OCI-LY7 (cell line): ENCODE data around the gene PCLAF. TPM values are rescaled to one million over a fixed set of nuclear protein-coding genes. Genes with fewer than 3 reads are reported as not detected.

Experiments
- BruUV-seq: library from RNA; stranded (reverse); fragments of 400-500 nt; replicated peaks from 2 replicates; lab custom pipeline; 2021; lab: Mats Ljungman, UMichigan
- CTCF ChIA-PET: fragments of 300-600 bp; sonication (Branson Sonifier 250); formaldehyde crosslinking; loops from one replicate; lab custom pipeline; 2022; ENCODE audit warnings: antibody characterized with exemption; ENCODE audit not compliant: unreplicated experiment; lab: Charles Lee
- POLR2A ChIA-PET: fragments of 300-600 bp; sonication (Branson Sonifier 250); formaldehyde crosslinking; loops from one replicate; lab custom pipeline; 2022; ENCODE audit warnings: antibody characterized with exemption; lab: Charles Lee
- DNase-seq: peaks from one replicate; pipeline ENCODE4 v3.0.0-alpha.2; 2015; ENCODE audit warnings: low spot score
- H2AFZ ChIP-seq: fragments of 200-600 bp; sonication (generic), shearing (Covaris generic); 2 replicates; pipeline ENCODE4 v1.6.1; 2014; ENCODE audit warnings: mild to moderate bottlenecking, antibody characterized with exemption, low read length, moderate library complexity
- H3K27ac ChIP-seq: fragments of 200-600 bp; sonication (generic); 2 replicates; pipeline ENCODE4 v1.5.1; 2014; ENCODE audit warnings: mixed run types, low read depth, mild to moderate bottlenecking, moderate library complexity, low read length, inconsistent platforms; ENCODE audit not compliant: poor library complexity, severe bottlenecking
- H3K36me3 ChIP-seq: fragments of 200-600 bp; sonication (generic); 2 replicates; pipeline ENCODE4 v1.6.1; 2014; ENCODE audit warnings: mild to moderate bottlenecking, antibody characterized with exemption, low read length, moderate library complexity, mixed read lengths; ENCODE audit not compliant: insufficient read depth
- H3K4me1 ChIP-seq: fragments of 200-600 bp; sonication (generic); 2 replicates; pipeline ENCODE4 v1.5.1; 2014; ENCODE audit warnings: mild to moderate bottlenecking, low read length; ENCODE audit not compliant: insufficient read depth, poor library complexity, severe bottlenecking
- H3K4me2 ChIP-seq: fragments of 200-600 bp; sonication (generic); 2 replicates; pipeline ENCODE4 v1.6.1; 2014; ENCODE audit warnings: mild to moderate bottlenecking, low read length
- H3K4me3 ChIP-seq: fragments of 200-600 bp; sonication (generic); 2 replicates; pipeline ENCODE4 v1.5.1; 2014; ENCODE audit warnings: mild to moderate bottlenecking, low read depth, low read length; ENCODE audit not compliant: poor library complexity, severe bottlenecking
- H3K79me2 ChIP-seq: fragments of 200-600 bp; sonication (generic); 2 replicates; pipeline ENCODE4 v1.6.1; 2016; ENCODE audit warnings: low read depth, mild to moderate bottlenecking, low read length, moderate library complexity, mixed read lengths; ENCODE audit not compliant: insufficient read depth
- H3K9me2 ChIP-seq: fragments of 200-600 bp; sonication (generic); 2 replicates; pipeline ENCODE4 v1.6.1; 2016; ENCODE audit warnings: mild to moderate bottlenecking, low read length, mixed read lengths; ENCODE audit not compliant: insufficient read depth
- H3K9me3 ChIP-seq: fragments of 200-600 bp; sonication (generic); 2 replicates; pipeline ENCODE4 v1.6.1; 2014; ENCODE audit warnings: mild to moderate bottlenecking, mixed run types, low read length, mixed read lengths
- H4K20me1 ChIP-seq: fragments of 200-600 bp; sonication (generic); 2 replicates; pipeline ENCODE4 v1.6.1; 2014; ENCODE audit warnings: mild to moderate bottlenecking, antibody characterized with exemption, low read length, moderate library complexity, mixed read lengths; ENCODE audit not compliant: insufficient read depth
- EZH2phosphoT487 ChIP-seq: fragments of 200-600 bp; sonication (generic); IDR thresholded peaks from 2 replicates; pipeline ENCODE4 v1.6.1; 2018; ENCODE audit warnings: low read depth, borderline replicate concordance, mild to moderate bottlenecking, mixed run types, antibody characterized with exemption, low read length, moderate library complexity, mixed read lengths
- intact Hi-C: fragments of 100-400 bp; cut with micrococcal nuclease; formaldehyde crosslinking; loops from one replicate; pipeline ENCODE4 v1.10.0; 2022; ENCODE audit not compliant: unreplicated experiment
- total RNA-seq, 2 experiments: library from RNA; depleted of rRNA in 1 of 2; stranded (reverse); fragments of >200 nt in 1 of 2; shearing (Covaris generic) in 1 of 2; gene quantifications; 2 replicates each; pipeline ENCODE4 v1.2.3, GENCODE V29; 2014 to 2022
- TF ChIP-seq, protein P1 (sequence below): fragments of 200-600 bp; sonication (generic); conservative IDR thresholded peaks from 2 replicates; pipeline ENCODE4 v1.5.1; 2014; ENCODE audit warnings: mild to moderate bottlenecking, antibody characterized with exemption, low read length, moderate library complexity, mixed read lengths

PCLAF gene
- total RNA-seq, 2 experiments from 2014 or later, result 49.3 to 100 TPM

DNA sequence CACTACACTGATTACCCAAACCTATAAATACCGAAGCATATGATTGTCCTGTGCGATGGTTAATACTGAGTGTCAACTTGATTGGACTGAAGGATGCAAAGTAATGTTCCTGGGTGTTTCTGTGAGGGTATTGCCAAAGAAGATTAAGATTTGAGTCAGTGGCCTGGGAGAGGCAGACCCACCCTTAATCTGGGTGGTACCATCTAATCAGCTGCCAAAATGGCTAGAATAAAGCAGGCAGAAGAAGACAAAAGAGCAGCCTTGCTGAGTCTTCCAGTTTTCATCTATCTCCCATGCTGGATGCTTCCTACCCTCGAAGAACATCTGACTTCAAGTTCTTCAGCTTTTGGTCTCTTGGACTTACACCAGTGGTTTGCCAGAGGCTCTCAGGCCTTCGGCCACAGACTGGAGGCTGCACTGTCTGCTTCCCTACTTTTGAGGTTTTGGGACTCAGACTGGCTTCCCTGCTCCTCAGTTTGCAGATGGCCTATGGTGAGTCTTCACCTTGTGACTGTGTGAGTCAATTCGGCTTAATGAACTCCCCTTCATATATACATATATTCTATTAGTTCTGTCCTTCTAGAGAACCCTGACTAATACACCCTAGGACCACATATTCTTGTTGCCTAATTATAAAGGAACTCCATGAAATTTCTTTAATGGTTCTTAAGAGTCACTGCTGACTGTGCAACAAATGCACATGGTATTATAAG is 56.9 kb downstream of the PCLAF start:
- H3K36me3 ChIP-seq, result no peaks in the 10 kb centered on the region
- ChIA-PET CTCF (no interaction called here), POLR2A (no interaction called here)
- no peak overlapping the region for H2AFZ ChIP-seq
- TF ChIP-seq, protein P1, sequence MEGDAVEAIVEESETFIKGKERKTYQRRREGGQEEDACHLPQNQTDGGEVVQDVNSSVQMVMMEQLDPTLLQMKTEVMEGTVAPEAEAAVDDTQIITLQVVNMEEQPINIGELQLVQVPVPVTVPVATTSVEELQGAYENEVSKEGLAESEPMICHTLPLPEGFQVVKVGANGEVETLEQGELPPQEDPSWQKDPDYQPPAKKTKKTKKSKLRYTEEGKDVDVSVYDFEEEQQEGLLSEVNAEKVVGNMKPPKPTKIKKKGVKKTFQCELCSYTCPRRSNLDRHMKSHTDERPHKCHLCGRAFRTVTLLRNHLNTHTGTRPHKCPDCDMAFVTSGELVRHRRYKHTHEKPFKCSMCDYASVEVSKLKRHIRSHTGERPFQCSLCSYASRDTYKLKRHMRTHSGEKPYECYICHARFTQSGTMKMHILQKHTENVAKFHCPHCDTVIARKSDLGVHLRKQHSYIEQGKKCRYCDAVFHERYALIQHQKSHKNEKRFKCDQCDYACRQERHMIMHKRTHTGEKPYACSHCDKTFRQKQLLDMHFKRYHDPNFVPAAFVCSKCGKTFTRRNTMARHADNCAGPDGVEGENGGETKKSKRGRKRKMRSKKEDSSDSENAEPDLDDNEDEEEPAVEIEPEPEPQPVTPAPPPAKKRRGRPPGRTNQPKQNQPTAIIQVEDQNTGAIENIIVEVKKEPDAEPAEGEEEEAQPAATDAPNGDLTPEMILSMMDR, result no peak
- TF ChIP-seq EZH2phosphoT487, result no peak
- no peak overlapping the region for H3K4me2 ChIP-seq
- no peaks in the 10 kb centered on the region for H3K9me3 ChIP-seq
- no peak overlapping the region for H3K27ac ChIP-seq
- intact Hi-C loops, result no loop called here
- H4K20me1 ChIP-seq, result no peaks in the 10 kb centered on the region
- no peaks in the 10 kb centered on the region for H3K79me2 ChIP-seq
- DNase-seq, result no peak
- no TSS peak for BruUV-seq
- no peaks in the 10 kb centered on the region for H3K9me2 ChIP-seq
- H3K4me3 ChIP-seq, result no peak overlapping the region
- H3K4me1 ChIP-seq, result no peaks in the 10 kb centered on the region

DNA sequence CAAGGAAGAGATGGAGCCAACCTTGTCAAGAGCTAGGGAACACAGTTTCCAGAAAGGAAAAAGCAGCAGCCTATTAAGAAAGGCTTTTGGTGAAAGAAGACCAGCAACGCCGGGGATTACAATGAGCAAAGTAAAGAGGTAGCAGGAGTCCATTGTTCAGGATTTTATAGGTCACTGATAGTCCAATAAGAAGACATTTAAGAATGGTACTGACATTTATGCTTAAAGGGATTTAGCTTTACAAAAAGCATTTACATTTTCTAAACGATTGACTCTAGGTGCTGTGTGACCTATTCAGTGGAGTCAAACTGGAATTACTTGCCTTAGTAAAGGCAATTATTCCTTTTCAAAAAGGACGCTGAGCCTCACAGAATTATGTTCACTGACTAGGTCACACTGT is 66.0 kb downstream of the PCLAF start:
- Histone ChIP-seq H3K9me3 (no peaks in the 10 kb centered on the region), H3K4me3 (no peak overlapping the region), H3K36me3 (no peaks in the 10 kb centered on the region), H3K4me2 (no peak overlapping the region), H3K4me1 (no peaks in the 10 kb centered on the region), H3K27ac (no peak overlapping the region), H2AFZ (no peak overlapping the region), H3K9me2 (no peaks in the 10 kb centered on the region), H3K79me2 (no peaks in the 10 kb centered on the region), H4K20me1 (no peaks in the 10 kb centered on the region)
- intact Hi-C loops, result no loop called here
- POLR2A ChIA-PET, result interaction anchor here (0.6 kb wide), 1 partner anchor 592 kb away, joined by 5 read pairs; no protein-coding TSS in a partner anchor
- TF ChIP-seq, protein P1, result no peak
- TF ChIP-seq EZH2phosphoT487, result no peak
- CTCF ChIA-PET, result no interaction called here
- DNase-seq, result no peak
- no TSS peak for BruUV-seq

DNA sequence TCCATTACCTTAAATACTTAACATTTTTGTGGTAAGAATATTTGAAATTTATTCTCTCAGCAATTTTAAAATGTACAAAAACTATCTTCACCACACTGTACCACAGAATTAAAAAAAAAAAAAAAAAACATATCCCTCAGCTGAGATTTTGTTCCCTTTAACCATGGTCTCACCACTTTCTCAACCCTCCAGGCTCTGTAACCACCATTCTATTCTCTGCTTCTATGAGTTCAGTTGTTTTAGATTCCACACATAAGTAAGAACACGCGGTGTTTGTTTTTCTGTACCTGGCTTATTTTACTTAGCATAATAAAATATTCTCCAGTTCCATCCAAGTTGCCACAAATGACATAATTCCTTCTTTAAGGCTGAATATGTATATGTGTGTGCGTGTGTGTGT is 66.8 kb downstream of the PCLAF start:
- no TSS peak for BruUV-seq
- no peaks in the 10 kb centered on the region for H4K20me1 ChIP-seq
- H3K27ac ChIP-seq, result no peak overlapping the region
- no peaks in the 10 kb centered on the region for H3K9me3 ChIP-seq
- no peak for DNase-seq
- no peak overlapping the region for H2AFZ ChIP-seq
- no peaks in the 10 kb centered on the region for H3K4me1 ChIP-seq
- H3K79me2 ChIP-seq, result no peaks in the 10 kb centered on the region
- intact Hi-C loops, result no loop called here
- H3K9me2 ChIP-seq, result no peaks in the 10 kb centered on the region
- ChIA-PET CTCF (no interaction called here), POLR2A (interaction anchor here (0.7 kb wide), 1 partner anchor 30 kb away, joined by 3 read pairs; no protein-coding TSS in a partner anchor)
- H3K4me3 ChIP-seq, result no peak overlapping the region
- H3K4me2 ChIP-seq, result no peak overlapping the region
- no peak for TF ChIP-seq EZH2phosphoT487
- TF ChIP-seq, protein P1, result no peak
- no peaks in the 10 kb centered on the region for H3K36me3 ChIP-seq
